LNCaP clone FGC (cell line): ENCODE results near the gene DIPK1A.

Source experiments
- DNase-seq: peaks from one replicate; pipeline ENCODE4 v3.0.0-alpha.2; 2011; ENCODE audit warnings: low read depth
- H3K4me3 ChIP-seq: 2 replicates; pipeline ENCODE4 v1.5.1; 2011; ENCODE audit warnings: mild to moderate bottlenecking, low read depth, low read length, control low read depth
- CTCF ChIP-seq: IDR thresholded peaks from 2 replicates; pipeline ENCODE4 v1.5.1; 2012; ENCODE audit warnings: mild to moderate bottlenecking; ENCODE audit not compliant: control insufficient read depth, insufficient read depth; ENCODE audit errors: extremely low read depth

Gene DIPK1A

GRCh38 chr1:92805216-92805615 is 156.0 kb downstream of the DIPK1A start:
- no peak for TF ChIP-seq CTCF
- no peak overlapping the region for H3K4me3 ChIP-seq
- no peak for DNase-seq

GRCh38 chr1:92804721-92805201 is 156.5 kb downstream of the DIPK1A start:
- no peak overlapping the region for H3K4me3 ChIP-seq

GRCh38 chr1:92803140-92803887 is 157.9 kb downstream of the DIPK1A start:
- no peak for TF ChIP-seq CTCF
- no peak for DNase-seq
- H3K4me3 ChIP-seq: no peak overlapping the region

More at GRCh38 chr1:92804721-92805201, 156.5 kb downstream of the DIPK1A start:
- DNase-seq: peak; percentile 98
- TF ChIP-seq CTCF: no peak

GRCh38 chr1:92797961-92798360 is 163.3 kb downstream of the DIPK1A start:
- no peak for TF ChIP-seq CTCF
- H3K4me3 ChIP-seq: no peak overlapping the region
- DNase-seq: no peak

- TF ChIP-seq CTCF: no peak
- DNase-seq: no peak
- H3K4me3 ChIP-seq: no peak overlapping the region
Measured at GRCh38 chr1:92797297-92797696, 164.0 kb downstream of the DIPK1A start.

- DNase-seq: no peak
- no peak overlapping the region for H3K4me3 ChIP-seq
- TF ChIP-seq CTCF: no peak
Measured at GRCh38 chr1:92795166-92795565, 166.1 kb downstream of the DIPK1A start.

- H3K4me3 ChIP-seq: no peak overlapping the region
- DNase-seq: no peak
- no peak for TF ChIP-seq CTCF
Measured at GRCh38 chr1:92792340-92792782, 168.9 kb downstream of the DIPK1A start.
